Measurements from ENCODE around the gene ADGRD1. TPM values are rescaled to one million over a fixed set of nuclear protein-coding genes. Genes with fewer than 3 reads are reported as not detected.

ADGRD1 gene
- total RNA-seq, 1 donor from 2014 or later: 108 TPM

DNA sequence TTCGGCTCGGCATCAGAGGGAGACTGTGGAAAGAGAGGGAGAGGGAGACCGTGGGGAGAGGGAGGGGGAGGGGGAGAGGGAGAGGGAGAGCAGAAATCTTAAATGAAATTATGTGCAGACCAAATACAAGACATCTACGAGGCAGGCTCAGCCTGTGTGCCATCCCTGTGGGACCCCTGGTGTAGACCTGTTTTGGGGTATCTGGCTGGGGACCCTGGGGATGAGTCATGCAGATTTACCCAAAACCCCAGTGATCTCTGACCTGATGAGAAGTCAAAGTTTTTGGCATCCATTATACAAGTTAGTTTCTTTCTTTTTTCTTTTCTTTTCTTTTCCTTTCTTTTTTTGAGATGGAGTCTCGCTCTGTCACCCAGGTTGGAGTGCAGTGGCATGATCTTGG, 44.4 kb downstream of the ADGRD1 start:
- intact Hi-C loops (cut with DNase I): no loop called here
- H3K27me3 ChIP-seq (ENCODE audit: low read depth): no peaks in the 10 kb centered on the region
- DNase-seq (no peak), ATAC-seq (no peak)
- no peak for TF ChIP-seq CTCF (IDR thresholded peaks at IDR 0.05)
- H3K36me3 ChIP-seq: peaks cover 32% of the 10 kb centered on the region
- H3K27ac ChIP-seq: no peak overlapping the region
- peaks cover 20% of the 10 kb centered on the region for H3K4me1 ChIP-seq
- H3K9me3 ChIP-seq: no peaks in the 10 kb centered on the region
- no peak overlapping the region for H3K4me3 ChIP-seq

DNA sequence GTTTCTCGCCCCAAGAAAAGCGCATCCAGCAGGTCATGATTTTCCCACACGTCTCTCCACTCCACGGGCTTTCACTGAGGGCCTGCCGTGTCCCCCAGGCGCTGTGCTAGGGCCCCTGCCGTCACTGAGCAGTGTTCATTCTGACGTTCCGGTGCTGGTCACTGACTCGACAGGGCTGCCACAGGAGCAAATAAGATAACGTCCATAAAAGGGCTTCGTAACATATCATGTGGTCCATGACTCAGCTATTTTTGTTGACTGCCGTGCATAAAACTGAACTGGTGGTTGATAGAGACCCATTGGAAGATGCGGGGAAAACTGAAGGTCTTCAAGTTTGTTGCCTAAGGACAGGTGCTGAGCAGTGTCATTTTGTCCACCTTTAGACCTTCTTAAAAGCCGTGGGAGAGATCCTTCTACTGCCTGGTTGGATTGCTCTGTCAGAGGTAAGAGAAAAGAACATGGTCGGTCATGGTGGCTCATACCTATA, 46.3 kb downstream of the ADGRD1 start:
- intact Hi-C loops (cut with DNase I): no loop called here
- peaks cover 16% of the 10 kb centered on the region for H3K4me1 ChIP-seq
- ATAC-seq (no peak), DNase-seq (peak; percentile 26)
- H3K36me3 ChIP-seq: peaks cover 38% of the 10 kb centered on the region
- H3K27me3 ChIP-seq (ENCODE audit: low read depth): no peaks in the 10 kb centered on the region
- no peaks in the 10 kb centered on the region for H3K9me3 ChIP-seq
- H3K4me3 ChIP-seq: no peak overlapping the region
- TF ChIP-seq CTCF (IDR thresholded peaks at IDR 0.05): no peak
- H3K27ac ChIP-seq: no peak overlapping the region

GRCh38 chr12:131001493-131001892, 47.8 kb downstream of the ADGRD1 start:
- Histone ChIP-seq H3K4me3 (no peak overlapping the region), H3K36me3 (peaks cover 48% of the 10 kb centered on the region), H3K9me3 (no peaks in the 10 kb centered on the region), H3K27me3 (ENCODE audit: low read depth) (no peaks in the 10 kb centered on the region), H3K4me1 (peaks cover 16% of the 10 kb centered on the region), H3K27ac (peak overlapping the region; percentile 65)
- DNase-seq: peak; percentile 45
- intact Hi-C loops (cut with DNase I): no loop called here
- no peak for TF ChIP-seq CTCF (IDR thresholded peaks at IDR 0.05)
- ATAC-seq: peak; percentile 79 to 84

- Histone ChIP-seq H3K27ac (peak overlapping the region; percentile 65), H3K4me3 (no peak overlapping the region), H3K9me3 (no peaks in the 10 kb centered on the region), H3K36me3 (peaks cover 48% of the 10 kb centered on the region), H3K4me1 (peaks cover 16% of the 10 kb centered on the region), H3K27me3 (ENCODE audit: low read depth) (no peaks in the 10 kb centered on the region)
- DNase-seq (no peak), ATAC-seq (peak; percentile 79 to 85)
- TF ChIP-seq CTCF (IDR thresholded peaks at IDR 0.05): no peak
- intact Hi-C loops (cut with DNase I): no loop called here
Observed at GRCh38 chr12:131002216-131002631, 48.5 kb downstream of the ADGRD1 start.

GRCh38 chr12:131003036-131003715, 49.5 kb downstream of the ADGRD1 start:
- Histone ChIP-seq H3K27me3 (ENCODE audit: low read depth) (no peaks in the 10 kb centered on the region), H3K9me3 (no peaks in the 10 kb centered on the region), H3K27ac (peak overlapping the region; percentile 65), H3K4me1 (peaks cover 16% of the 10 kb centered on the region), H3K4me3 (no peak overlapping the region), H3K36me3 (peaks cover 57% of the 10 kb centered on the region)
- no peak for ATAC-seq
- intact Hi-C loops (cut with DNase I): no loop called here
- TF ChIP-seq CTCF (IDR thresholded peaks at IDR 0.05): no peak
- DNase-seq: no peak

Data from lower lobe of right lung (tissue), 2 donors.